22Rv1 (cell line): ENCODE data around the gene ROS1.
"Not testable (repeated sequence)": the region's sequence is repeated elsewhere in the genome, so short reads cannot be mapped to it uniquely, and the experiment has no call there.

Experiments
- H3K27ac ChIP-seq: fragments of 450-650 bp; 2 replicates; pipeline ENCODE4 v1.5.1; 2017
- ZFX ChIP-seq: fragments of 450-650 bp; IDR thresholded peaks from 2 replicates; pipeline ENCODE4 v1.6.1; 2017; ENCODE audit warnings: antibody characterized with exemption, borderline replicate concordance
- TF ChIP-seq, protein P1 (sequence below): fragments of 450-650 bp; IDR thresholded peaks from 2 replicates; pipeline ENCODE4 v1.5.1; 2017; ENCODE audit warnings: mild to moderate bottlenecking

ROS1 gene

DNA sequence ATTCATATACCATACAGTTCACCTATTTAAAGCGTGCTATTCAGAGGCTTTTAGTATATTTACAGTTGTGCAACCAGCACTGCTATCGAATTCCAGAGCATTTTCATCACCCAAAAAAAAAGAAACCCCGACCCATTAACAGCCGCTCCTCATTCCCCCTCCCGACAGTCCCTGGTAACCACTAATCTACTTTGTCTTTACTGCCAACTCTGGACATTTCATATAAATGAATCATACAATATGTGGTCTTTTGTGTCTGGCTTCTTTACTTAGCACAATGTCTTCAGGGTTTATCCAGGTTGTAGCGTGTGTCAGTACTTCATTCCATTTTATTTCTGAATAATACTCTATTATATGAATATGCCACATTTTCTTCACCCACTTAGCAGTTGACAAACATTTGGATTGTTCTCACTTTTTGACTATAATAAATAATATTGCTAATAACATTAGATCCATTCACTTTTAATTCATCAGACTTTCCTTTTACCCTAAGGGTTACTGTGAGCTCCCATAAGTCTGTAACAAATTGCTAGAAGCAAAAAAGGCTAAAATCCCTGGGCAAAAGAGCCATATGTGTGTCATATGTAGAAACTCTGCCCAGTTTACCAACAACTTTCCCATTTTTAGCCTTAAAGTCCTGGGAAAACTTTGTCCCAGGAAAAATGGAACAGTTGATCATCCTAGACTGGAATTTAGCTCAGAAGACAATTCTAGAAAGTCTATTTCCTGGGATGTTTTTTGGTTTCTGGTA is 23.2 kb upstream of the ROS1 start:
- no peak overlapping the region for H3K27ac ChIP-seq
- no peak for TF ChIP-seq ZFX
- TF ChIP-seq, protein P1, sequence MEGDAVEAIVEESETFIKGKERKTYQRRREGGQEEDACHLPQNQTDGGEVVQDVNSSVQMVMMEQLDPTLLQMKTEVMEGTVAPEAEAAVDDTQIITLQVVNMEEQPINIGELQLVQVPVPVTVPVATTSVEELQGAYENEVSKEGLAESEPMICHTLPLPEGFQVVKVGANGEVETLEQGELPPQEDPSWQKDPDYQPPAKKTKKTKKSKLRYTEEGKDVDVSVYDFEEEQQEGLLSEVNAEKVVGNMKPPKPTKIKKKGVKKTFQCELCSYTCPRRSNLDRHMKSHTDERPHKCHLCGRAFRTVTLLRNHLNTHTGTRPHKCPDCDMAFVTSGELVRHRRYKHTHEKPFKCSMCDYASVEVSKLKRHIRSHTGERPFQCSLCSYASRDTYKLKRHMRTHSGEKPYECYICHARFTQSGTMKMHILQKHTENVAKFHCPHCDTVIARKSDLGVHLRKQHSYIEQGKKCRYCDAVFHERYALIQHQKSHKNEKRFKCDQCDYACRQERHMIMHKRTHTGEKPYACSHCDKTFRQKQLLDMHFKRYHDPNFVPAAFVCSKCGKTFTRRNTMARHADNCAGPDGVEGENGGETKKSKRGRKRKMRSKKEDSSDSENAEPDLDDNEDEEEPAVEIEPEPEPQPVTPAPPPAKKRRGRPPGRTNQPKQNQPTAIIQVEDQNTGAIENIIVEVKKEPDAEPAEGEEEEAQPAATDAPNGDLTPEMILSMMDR = no peak

GRCh38 chr6:117448011-117448410 is 22.3 kb upstream of the ROS1 start:
- no peak overlapping the region for H3K27ac ChIP-seq
- TF ChIP-seq, protein P1 = no peak
- no peak for TF ChIP-seq ZFX

GRCh38 chr6:117446861-117447260 is 21.1 kb upstream of the ROS1 start:
- no peak overlapping the region for H3K27ac ChIP-seq
- TF ChIP-seq, protein P1 = no peak
- no peak for TF ChIP-seq ZFX

DNA sequence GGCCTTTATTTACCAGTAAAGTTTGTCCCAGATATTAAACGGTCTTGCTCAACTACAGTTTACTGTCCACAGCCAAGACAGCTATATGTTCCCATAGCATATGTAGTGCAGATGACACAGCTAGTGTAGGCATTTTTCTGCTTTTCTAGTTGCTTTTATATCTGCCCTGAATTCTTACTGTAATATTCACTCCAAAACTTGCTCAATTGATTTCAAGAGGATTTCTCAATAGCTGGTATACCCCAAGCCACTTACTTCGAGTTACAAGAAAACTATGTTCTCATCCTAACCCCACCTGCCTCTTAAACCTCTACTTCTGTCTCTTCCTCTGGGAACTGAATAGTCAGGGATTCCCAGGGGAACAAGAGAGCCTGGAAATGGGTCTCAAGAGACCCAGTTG is 18.9 kb upstream of the ROS1 start:
- TF ChIP-seq ZFX = no peak
- TF ChIP-seq, protein P1 = no peak
- H3K27ac ChIP-seq = no peak overlapping the region

- H3K27ac ChIP-seq = not testable (repeated sequence)
Measured at GRCh38 chr6:117442313-117442712, 16.6 kb upstream of the ROS1 start.

DNA sequence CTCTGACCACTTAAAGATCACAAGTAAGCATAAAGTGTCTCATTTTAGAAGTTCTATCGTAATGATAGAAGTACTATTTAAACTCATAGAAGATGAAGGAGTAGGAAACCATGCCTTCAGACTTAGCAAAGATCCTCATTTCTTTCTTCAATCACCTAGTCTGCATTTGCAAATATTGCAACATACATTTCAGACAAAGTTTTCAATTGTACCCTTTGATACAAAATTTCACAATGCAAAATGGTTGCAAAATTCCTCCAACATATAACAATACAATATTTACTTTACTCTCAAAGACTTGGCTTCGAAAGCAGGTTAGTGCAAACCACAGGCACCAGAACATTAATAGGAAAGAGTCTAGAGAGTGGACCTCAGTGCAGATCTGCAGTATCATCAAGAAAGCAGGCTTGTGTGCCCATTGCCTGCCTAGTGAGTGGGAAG is 16.1 kb upstream of the ROS1 start:
- H3K27ac ChIP-seq = no peak overlapping the region
- TF ChIP-seq ZFX = no peak
- TF ChIP-seq, protein P1 = no peak

GRCh38 chr6:117440706-117441525 is 15.2 kb upstream of the ROS1 start:
- TF ChIP-seq, protein P1 = no peak
- TF ChIP-seq ZFX = no peak
- no peak overlapping the region for H3K27ac ChIP-seq
